ENCODE measurements around the gene SCD. TPM values are rescaled to one million over a fixed set of nuclear protein-coding genes. Genes with fewer than 3 reads are reported as not detected.

The SCD gene
- total RNA-seq, 1 donor from 2014 or later, result 159 TPM

DNA sequence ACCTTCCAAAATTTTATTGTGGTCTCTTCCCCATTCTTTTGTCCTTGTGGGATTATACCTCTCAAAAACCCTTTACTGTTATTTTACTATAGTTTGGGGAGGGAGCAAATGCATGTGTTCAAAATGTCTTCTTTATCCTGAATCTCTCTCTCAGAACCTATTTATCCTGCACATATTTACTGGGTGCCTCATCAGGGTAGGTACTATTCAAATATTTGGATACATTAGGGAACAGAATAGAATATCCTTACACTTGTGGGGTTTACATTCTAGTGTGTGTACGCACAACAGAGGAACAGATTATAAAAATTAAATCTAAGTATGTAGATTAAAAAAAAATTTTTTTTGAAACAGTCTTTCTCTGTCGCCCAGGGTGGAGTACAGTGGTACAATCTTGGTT is 48.6 kb downstream of the SCD start:
- Mint-ChIP-seq H3K36me3 (peaks cover 4% of the 10 kb centered on the region), H3K27ac (no peak overlapping the region), H3K9me3 (no peaks in the 10 kb centered on the region), H3K27me3 (ENCODE audit: low read depth) (no peaks in the 10 kb centered on the region), H3K4me3 (no peak overlapping the region), H3K4me1 (no peaks in the 10 kb centered on the region)
- TF ChIP-seq, protein P1, sequence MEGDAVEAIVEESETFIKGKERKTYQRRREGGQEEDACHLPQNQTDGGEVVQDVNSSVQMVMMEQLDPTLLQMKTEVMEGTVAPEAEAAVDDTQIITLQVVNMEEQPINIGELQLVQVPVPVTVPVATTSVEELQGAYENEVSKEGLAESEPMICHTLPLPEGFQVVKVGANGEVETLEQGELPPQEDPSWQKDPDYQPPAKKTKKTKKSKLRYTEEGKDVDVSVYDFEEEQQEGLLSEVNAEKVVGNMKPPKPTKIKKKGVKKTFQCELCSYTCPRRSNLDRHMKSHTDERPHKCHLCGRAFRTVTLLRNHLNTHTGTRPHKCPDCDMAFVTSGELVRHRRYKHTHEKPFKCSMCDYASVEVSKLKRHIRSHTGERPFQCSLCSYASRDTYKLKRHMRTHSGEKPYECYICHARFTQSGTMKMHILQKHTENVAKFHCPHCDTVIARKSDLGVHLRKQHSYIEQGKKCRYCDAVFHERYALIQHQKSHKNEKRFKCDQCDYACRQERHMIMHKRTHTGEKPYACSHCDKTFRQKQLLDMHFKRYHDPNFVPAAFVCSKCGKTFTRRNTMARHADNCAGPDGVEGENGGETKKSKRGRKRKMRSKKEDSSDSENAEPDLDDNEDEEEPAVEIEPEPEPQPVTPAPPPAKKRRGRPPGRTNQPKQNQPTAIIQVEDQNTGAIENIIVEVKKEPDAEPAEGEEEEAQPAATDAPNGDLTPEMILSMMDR (IDR thresholded peaks at IDR 0.05; ENCODE audit: unreplicated experiment), result no peak
- DNase-seq (ENCODE audit: low spot score in 2 of 2, unreplicated experiment in 2 of 2), result no peak

DNA sequence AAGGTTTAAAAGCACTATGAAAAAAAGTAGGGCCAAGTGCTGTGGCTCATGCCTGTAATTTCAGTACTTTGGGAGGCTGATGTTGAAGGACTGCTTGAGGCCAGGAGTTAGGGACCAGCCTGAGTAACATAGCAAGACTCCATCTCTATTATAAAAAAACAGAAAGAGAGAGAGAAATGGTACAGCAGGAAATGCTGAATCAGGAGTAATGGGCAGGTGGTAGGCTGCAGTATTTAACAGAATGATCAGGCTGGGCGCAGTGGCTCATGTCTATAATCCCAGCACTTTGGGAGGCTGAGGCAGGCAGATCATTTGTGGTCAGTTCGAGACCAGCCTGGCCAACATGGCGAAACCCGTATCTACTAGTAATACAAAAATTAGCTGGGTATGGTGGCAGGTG is 49.6 kb downstream of the SCD start:
- Mint-ChIP-seq H3K27ac (no peak overlapping the region), H3K36me3 (peaks cover 4% of the 10 kb centered on the region), H3K4me3 (no peak overlapping the region), H3K4me1 (no peaks in the 10 kb centered on the region), H3K9me3 (no peaks in the 10 kb centered on the region), H3K27me3 (ENCODE audit: low read depth) (no peaks in the 10 kb centered on the region)
- TF ChIP-seq, protein P1 (IDR thresholded peaks at IDR 0.05; ENCODE audit: unreplicated experiment), result no peak
- no peak for DNase-seq (ENCODE audit: low spot score in 2 of 2, unreplicated experiment in 2 of 2)

DNA sequence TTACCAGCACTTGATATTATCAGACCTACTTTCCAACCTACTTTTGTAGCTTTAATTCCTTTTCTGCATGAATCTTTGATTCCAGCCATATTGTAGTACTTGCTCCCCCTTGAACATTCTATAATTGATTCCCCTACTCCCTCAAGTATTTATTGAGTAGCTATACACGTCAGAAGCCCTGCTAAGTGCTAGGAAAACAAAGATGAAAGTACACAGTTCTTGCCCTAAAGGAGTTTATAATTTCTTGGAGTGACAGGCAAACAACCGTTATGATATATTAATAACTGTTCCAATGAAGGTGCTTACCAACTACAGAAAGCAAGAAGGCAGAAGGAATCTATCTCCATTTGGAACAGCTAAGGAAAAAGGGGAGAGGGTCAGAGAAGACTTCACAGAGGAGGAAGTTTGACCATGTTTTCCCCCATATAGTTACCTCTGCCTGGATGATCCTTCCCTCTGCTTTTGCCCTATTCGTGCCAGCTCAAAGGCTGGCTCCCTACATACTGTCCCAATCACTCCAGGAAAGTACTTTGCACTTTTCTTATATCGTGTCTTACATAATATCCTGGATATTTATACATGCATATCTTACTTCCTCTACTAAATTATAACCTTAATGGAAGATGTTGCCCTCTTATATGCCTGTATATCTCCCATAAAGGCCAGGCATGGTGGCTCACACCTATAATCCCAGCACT is 54.7 kb downstream of the SCD start:
- Mint-ChIP-seq H3K4me1 (no peaks in the 10 kb centered on the region), H3K27me3 (ENCODE audit: low read depth) (no peaks in the 10 kb centered on the region), H3K4me3 (no peak overlapping the region), H3K9me3 (no peaks in the 10 kb centered on the region), H3K27ac (no peak overlapping the region), H3K36me3 (peaks cover 4% of the 10 kb centered on the region)
- TF ChIP-seq, protein P1 (IDR thresholded peaks at IDR 0.05; ENCODE audit: unreplicated experiment), result no peak
- DNase-seq (ENCODE audit: low spot score in 2 of 2, unreplicated experiment in 2 of 2), result no peak

DNA sequence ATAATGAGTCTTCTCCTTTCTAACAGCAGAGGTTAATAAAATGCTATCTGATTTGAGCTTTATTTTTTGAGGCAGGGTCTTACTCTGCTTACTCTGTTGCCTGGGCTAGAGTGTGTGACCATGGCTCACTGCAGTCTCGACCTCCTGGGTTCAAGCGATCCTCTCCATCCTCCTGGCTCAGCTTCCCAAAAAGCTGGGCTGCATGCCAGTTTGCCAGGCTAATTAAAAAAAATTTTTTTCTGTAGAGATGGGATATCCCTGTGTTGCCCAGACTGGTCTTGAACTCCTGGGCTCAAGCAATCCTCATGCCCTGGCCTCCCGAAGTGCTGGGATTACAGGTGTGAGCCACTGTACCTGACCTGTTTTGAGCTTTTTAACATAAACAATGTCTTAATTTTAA is 56.7 kb downstream of the SCD start:
- Mint-ChIP-seq H3K4me3 (no peak overlapping the region), H3K36me3 (peaks cover 10% of the 10 kb centered on the region), H3K27ac (no peak overlapping the region), H3K4me1 (no peaks in the 10 kb centered on the region), H3K9me3 (peaks cover 3% of the 10 kb centered on the region), H3K27me3 (ENCODE audit: low read depth) (no peaks in the 10 kb centered on the region)
- TF ChIP-seq, protein P1 (IDR thresholded peaks at IDR 0.05; ENCODE audit: unreplicated experiment), result no peak
- DNase-seq (ENCODE audit: low spot score in 2 of 2, unreplicated experiment in 2 of 2), result no peak

DNA sequence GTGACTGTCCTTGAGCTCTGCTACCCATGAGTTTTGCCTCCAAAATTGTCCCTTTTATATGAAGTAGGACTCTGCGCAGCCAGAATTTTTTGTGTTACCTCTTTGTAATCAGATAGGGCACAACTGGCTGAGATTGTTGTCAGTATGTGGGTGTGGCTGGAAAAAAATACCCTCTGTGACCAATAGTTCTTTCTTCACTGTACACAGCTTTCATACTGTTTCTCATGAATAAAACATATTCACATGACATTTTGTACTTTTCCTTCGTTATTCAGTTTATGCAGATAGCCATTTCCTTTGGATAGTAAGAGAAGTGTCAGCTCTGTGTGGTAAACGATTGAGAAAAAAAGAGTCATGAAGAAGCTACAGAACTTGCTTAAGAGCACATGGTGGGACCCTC is 66.1 kb downstream of the SCD start:
- TF ChIP-seq, protein P1 (IDR thresholded peaks at IDR 0.05; ENCODE audit: unreplicated experiment), result no peak
- Mint-ChIP-seq H3K27me3 (ENCODE audit: low read depth) (peaks cover 6% of the 10 kb centered on the region), H3K4me3 (no peak overlapping the region), H3K36me3 (peaks cover 4% of the 10 kb centered on the region), H3K9me3 (peaks cover 8% of the 10 kb centered on the region), H3K4me1 (no peaks in the 10 kb centered on the region), H3K27ac (no peak overlapping the region)
- DNase-seq (ENCODE audit: low spot score in 2 of 2, unreplicated experiment in 2 of 2), result no peak

Other genes with a start within 250 kb of the SCD start
- 29.0 to 32.5 TPM (median 29.5 TPM) in 3 replicates for gene ERLIN1, start 161.2 kb upstream of the SCD start, total RNA-seq
- gene CHUK, start 117.6 kb upstream of the SCD start, total RNA-seq, result 18.5 to 20.1 TPM (median 19.0 TPM) in 3 replicates
- 20.7 to 25.6 TPM (median 24.1 TPM) in 3 replicates for gene CWF19L1, start 79.6 kb upstream of the SCD start, total RNA-seq
- gene BLOC1S2, start 60.6 kb upstream of the SCD start, total RNA-seq, result 28.5 to 33.0 TPM (median 31.2 TPM) in 3 replicates
- 0.09 TPM in 1 of 3 replicates, not detected in the others for gene PKD2L1, start 17.0 kb upstream of the SCD start, total RNA-seq
- gene WNT8B, start 115.8 kb downstream of the SCD start, total RNA-seq, result 0.60 to 0.95 TPM (median 0.69 TPM) in 3 replicates
- gene SEC31B, start 172.6 kb downstream of the SCD start, total RNA-seq, result 26.8 to 30.2 TPM (median 28.8 TPM) in 3 replicates
- gene NDUFB8, start 182.6 kb downstream of the SCD start, total RNA-seq, result 141 to 157 TPM (median 145 TPM) in 3 replicates
- gene HIF1AN, start 188.7 kb downstream of the SCD start, total RNA-seq, result 63.4 to 67.1 TPM (median 64.1 TPM) in 3 replicates

Measured in mesothelial cell of epicardium (in vitro differentiated cells).